DMS79 (cell line): ENCODE results near the gene PRXL2A.
"Not testable (repeated sequence)": the region's sequence is repeated elsewhere in the genome, so short reads cannot be mapped to it uniquely, and the experiment has no call there.

Experiments used
- DNase-seq: peaks from one replicate; lab custom pipeline; 2025; lab: John Stamatoyannopoulos, UW

PRXL2A gene

GRCh38 chr10:80474941-80475340, 66.6 kb downstream of the PRXL2A start:
- no peak for DNase-seq

GRCh38 chr10:80475641-80476040, 67.3 kb downstream of the PRXL2A start:
- not testable (repeated sequence) for DNase-seq

GRCh38 chr10:80476685-80477084, 68.3 kb downstream of the PRXL2A start:
- no peak for DNase-seq

- no peak for DNase-seq
These were observed 69.5 kb downstream of the PRXL2A start for GRCh38 chr10:80477813-80478212.

- not testable (repeated sequence) for DNase-seq
These were observed 72.0 kb downstream of the PRXL2A start for GRCh38 chr10:80480373-80480772.

GRCh38 chr10:80480852-80481251, 72.5 kb downstream of the PRXL2A start:
- no peak for DNase-seq

- DNase-seq = no peak
These were observed 75.9 kb downstream of the PRXL2A start for GRCh38 chr10:80484243-80484642.

- no peak for DNase-seq
These were observed 76.3 kb downstream of the PRXL2A start for GRCh38 chr10:80484676-80485075.

GRCh38 chr10:80485076-80485945, 77.0 kb downstream of the PRXL2A start:
- DNase-seq = no peak

- DNase-seq = no peak
These were observed 77.8 kb downstream of the PRXL2A start for GRCh38 chr10:80485946-80486764.
